ENCODE measurements around the gene RITA1. TPM values are rescaled to one million over a fixed set of nuclear protein-coding genes. Genes with fewer than 3 reads are reported as not detected.

RITA1 gene
- total RNA-seq, 1 donor from 2014 or later = 17.9 TPM

DNA sequence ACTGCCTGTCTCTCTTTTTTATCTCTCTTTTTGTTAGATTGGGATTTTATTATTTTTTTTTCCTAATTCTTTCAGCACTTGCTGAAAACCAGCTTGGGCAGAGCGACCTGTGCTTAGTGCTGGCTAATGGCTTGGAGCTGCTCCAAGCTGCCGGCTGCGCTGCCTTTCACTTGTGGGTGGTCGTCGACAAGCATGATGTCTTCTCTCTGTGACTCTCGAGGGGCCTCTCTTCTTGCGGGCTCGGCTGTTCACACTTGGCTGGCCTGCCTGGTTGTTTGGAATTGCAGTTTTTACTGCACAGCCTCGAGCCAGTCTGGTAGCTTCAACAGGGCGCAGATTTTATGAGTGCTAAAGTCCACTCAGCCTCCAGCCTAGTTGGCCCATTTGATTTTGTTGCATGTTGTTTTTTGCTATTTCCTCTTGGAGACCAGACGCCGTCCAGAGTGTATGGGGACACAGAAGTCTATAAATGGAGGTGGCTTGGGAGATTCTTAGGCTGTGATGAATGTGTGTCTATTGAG, 54.4 kb downstream of the RITA1 start:
- H3K27me3 ChIP-seq (ENCODE audit: low read depth) = no peaks in the 10 kb centered on the region
- H3K36me3 ChIP-seq = peaks cover 28% of the 10 kb centered on the region
- TF ChIP-seq, protein P1, sequence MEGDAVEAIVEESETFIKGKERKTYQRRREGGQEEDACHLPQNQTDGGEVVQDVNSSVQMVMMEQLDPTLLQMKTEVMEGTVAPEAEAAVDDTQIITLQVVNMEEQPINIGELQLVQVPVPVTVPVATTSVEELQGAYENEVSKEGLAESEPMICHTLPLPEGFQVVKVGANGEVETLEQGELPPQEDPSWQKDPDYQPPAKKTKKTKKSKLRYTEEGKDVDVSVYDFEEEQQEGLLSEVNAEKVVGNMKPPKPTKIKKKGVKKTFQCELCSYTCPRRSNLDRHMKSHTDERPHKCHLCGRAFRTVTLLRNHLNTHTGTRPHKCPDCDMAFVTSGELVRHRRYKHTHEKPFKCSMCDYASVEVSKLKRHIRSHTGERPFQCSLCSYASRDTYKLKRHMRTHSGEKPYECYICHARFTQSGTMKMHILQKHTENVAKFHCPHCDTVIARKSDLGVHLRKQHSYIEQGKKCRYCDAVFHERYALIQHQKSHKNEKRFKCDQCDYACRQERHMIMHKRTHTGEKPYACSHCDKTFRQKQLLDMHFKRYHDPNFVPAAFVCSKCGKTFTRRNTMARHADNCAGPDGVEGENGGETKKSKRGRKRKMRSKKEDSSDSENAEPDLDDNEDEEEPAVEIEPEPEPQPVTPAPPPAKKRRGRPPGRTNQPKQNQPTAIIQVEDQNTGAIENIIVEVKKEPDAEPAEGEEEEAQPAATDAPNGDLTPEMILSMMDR (IDR thresholded peaks at IDR 0.05; ENCODE audit: borderline replicate concordance) = no peak
- peak overlapping the region; percentile 99 for H3K27ac ChIP-seq (replicated peaks)
- H3K9me3 ChIP-seq (replicated peaks) = no peaks in the 10 kb centered on the region
- H3K4me3 ChIP-seq = no peak overlapping the region
- intact Hi-C loops (cut with micrococcal nuclease) = no loop called here
- peak; percentile 69 for DNase-seq
- H3K4me1 ChIP-seq = peaks cover 100% of the 10 kb centered on the region

DNA sequence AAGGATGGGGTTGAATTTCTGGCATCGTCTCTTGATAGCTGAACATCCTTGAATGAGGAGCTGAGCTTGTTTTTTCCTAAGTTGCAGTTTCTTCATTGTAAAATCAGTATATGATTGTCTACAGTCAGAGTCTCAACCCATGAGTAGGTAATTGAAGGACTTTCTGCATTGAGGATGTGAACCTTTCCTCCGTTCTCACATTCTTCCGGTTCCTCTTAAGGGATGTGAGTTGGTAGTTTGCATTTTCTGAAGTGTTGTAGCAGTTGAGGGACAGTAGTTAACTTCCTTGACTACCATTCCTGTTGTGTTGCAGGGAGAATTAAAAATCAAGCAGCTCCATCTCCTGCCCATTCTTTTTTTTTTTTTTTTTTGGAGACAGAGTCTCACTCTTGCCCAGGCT, 54.9 kb downstream of the RITA1 start:
- no peaks in the 10 kb centered on the region for H3K9me3 ChIP-seq (replicated peaks)
- peaks cover 100% of the 10 kb centered on the region for H3K4me1 ChIP-seq
- intact Hi-C loops (cut with micrococcal nuclease) = no loop called here
- peaks cover 24% of the 10 kb centered on the region for H3K36me3 ChIP-seq
- TF ChIP-seq, protein P1 (IDR thresholded peaks at IDR 0.05; ENCODE audit: borderline replicate concordance) = no peak
- H3K27ac ChIP-seq (replicated peaks) = peak overlapping the region; percentile 99
- no peak for DNase-seq
- H3K4me3 ChIP-seq = no peak overlapping the region
- no peaks in the 10 kb centered on the region for H3K27me3 ChIP-seq (ENCODE audit: low read depth)

DNA sequence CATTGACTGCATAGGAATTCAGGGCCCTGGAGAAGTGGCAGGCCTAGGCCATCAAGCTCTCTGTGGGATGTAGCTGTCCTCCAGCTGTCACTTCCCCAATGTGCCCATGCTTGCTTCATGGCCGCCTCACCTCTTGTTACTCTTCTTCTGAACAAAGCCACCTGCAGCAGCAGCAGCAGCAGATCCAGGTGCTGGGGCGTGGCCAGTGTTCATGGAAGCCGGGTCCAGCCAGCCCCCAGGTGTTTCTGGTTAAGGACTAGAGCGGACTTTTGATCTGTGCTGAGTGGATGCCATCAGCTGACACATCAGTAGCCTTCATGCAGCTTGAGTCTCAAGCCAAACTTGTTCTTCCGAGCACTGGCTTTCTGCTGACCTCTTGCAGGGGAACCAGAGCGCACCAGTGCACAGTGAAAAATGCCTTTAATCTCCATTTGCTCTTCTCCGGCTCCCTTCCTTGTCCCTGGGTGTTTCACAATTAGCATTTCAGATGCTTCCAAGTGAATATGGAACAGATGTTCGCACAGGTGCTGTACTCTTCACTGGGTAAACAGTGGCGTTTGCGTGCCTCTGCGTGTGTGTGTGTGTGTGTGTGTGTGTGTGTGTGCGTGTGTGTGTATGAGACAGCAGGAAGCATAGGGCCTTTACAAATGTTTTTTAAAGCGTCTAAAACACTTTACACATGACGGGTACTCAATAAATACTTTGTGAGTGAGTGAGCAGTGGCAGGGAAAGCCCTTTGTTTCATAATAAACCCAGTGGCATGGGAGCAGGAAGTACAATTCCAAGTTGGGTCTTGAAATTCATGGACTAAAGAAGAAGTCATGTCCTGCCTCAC, 55.9 kb downstream of the RITA1 start:
- H3K27ac ChIP-seq (replicated peaks) = peak overlapping the region; percentile 99
- H3K27me3 ChIP-seq (ENCODE audit: low read depth) = no peaks in the 10 kb centered on the region
- no peaks in the 10 kb centered on the region for H3K9me3 ChIP-seq (replicated peaks)
- H3K36me3 ChIP-seq = peaks cover 24% of the 10 kb centered on the region
- no peak overlapping the region for H3K4me3 ChIP-seq
- no peak for DNase-seq
- TF ChIP-seq, protein P1 (IDR thresholded peaks at IDR 0.05; ENCODE audit: borderline replicate concordance) = no peak
- intact Hi-C loops (cut with micrococcal nuclease) = no loop called here
- peaks cover 100% of the 10 kb centered on the region for H3K4me1 ChIP-seq

Small RNAs within 50 kb of the gene (microRNA-seq; reads per million reads assigned to microRNA genes)
- not detected for gene MIR7106

Other genes starting within 250 kb of the RITA1 start
- 5.4 TPM for gene OAS3, start 247.2 kb upstream of the RITA1 start, total RNA-seq
- gene OAS2, start 207.2 kb upstream of the RITA1 start, total RNA-seq = 4.8 TPM
- 1.5 TPM for gene DTX1, start 129.0 kb upstream of the RITA1 start, total RNA-seq
- gene RASAL1, start 50.0 kb upstream of the RITA1 start, total RNA-seq = not detected
- not detected for gene CFAP73, start 36.0 kb upstream of the RITA1 start, total RNA-seq
- 34.7 TPM for gene DDX54, start 243 bp upstream of the RITA1 start, total RNA-seq
- gene TPCN1, start 35.7 kb downstream of the RITA1 start, total RNA-seq = 153 TPM
- 9.2 TPM for gene SLC8B1, start 149.4 kb downstream of the RITA1 start, total RNA-seq
- gene PLBD2, start 172.9 kb downstream of the RITA1 start, total RNA-seq = 28.9 TPM
- not detected for gene SDS, start 218.2 kb downstream of the RITA1 start, total RNA-seq
- gene SDSL, start 236.7 kb downstream of the RITA1 start, total RNA-seq = 13.3 TPM

Data from left ventricle myocardium inferior (tissue), 1 donor.